Activated naive CD8-positive, alpha-beta T cell treated with anti-CD3 and anti-CD28 coated beads, Interleukin-2, amount 50 U/mL, for 16 hours (primary cell): Measurements from ENCODE around the gene RLN3.
"Not testable (repeated sequence)": the region's sequence is repeated elsewhere in the genome, so short reads cannot be mapped to it uniquely, and the experiment has no call there.

Source experiments
- DNase-seq: peaks from one replicate; pipeline ENCODE4 v3.0.0-alpha.2; 2020; ENCODE audit warnings: low read depth, low spot score

The RLN3 gene

DNA sequence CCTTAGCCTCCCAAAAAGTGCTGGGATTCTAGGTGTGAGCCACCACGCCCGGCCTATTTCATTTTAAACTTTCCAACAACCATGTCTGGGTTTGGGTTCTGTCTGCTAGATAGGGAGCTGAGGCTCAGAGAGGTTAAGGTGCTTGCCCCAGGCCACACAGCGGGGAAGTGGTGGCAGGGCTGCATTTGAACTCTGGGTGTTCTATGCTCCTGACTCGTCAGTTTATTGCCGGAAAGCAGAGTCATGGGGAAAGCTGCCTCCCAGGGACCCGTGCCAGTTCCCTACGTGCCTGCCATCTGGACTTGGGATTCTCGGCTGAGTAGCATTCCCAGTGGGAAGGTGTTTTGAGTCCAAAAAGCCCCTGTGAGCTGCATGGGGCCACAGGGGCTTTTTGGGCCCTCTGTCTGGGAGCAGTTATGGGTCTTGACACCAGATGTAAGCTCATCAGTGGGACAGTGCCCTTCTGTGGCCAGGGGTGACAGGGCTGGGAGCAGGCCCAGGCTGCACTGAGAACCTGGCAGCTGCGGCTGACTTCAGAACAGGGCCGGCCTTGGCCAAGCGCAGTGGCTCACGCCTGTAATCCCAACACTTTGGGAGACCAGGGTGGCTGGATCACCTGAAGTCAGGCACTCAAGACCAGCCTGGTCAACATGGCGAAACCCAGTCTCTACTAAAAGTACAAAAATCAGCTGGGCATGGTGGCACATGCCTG, 32.8 kb upstream of the RLN3 start:
- DNase-seq: no peak

DNA sequence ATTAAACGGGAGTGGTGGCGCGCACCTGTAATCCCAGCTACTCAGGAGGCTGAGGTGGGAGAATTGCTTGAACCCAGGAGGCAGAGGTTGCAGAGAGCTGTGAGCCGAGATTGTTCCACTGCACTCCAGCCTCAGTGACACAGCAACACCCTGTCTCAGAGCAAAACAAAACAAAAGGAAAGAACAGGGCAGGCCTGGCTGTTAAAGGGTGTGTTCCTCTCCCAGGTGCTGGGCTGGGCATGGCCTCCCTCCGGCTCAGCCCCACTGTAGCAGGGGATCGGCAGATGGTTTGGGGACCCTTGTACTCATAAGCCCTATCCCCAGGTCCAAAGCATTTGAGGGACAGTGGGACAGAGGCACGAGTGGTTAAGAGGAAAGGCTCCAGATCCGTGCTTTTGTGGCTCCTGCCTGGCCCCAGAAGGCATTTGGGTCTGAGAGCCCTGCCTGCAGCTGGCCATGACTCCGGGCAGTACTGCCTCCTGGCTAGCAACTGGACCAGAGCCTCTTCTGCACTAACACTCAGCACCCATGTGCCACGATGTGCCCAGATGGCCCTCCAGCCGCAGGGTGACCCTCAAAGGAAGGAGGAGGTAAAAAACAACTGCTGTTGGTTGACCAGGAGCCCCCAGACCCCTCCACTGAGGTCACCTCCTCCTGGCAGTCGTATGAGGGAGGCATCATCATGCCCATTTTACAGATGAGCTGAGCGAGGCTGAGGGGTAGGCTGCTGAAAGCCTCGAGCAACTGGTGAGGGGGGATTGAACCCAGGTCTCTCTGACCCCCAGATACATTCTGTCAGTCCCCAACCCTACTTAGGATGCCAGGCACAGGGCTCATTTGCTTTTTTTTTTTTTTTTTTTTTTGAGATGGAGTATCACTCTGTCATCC, 31.8 kb upstream of the RLN3 start:
- DNase-seq: no peak

DNA sequence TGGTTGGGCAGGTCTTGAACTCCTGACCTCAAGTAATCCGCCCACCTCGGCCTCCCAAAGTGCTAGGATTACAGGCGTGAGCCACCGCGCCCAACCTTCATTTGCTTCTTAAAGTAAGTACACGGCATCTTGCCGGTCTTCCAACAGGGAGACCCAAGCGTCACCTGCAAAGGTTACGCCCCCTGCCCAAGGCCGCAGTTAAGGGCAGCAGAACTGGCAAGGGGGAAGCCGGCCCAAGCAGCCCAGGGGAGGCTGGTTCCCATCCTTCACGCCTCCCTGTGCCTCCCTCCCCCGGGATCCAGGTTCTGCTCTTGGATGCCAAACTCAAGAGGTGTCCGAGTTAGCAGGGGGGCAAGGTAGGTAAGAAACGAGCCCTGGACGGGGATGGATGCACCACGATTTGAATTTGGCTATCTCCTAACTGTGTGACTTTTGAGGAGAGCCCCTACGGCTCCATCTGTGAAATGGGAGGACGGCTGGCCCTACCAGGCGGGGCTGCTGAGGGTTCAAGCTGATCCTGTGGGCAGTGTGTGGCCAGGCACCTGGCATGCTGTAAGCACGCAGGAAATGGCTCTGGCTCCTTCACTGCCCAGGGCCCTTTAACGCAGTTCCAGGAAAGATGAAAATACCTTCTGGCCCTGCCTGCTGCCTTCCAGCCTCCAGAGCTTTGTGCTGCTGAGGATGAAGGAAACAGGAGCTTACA, 30.9 kb upstream of the RLN3 start:
- DNase-seq: no peak

DNA sequence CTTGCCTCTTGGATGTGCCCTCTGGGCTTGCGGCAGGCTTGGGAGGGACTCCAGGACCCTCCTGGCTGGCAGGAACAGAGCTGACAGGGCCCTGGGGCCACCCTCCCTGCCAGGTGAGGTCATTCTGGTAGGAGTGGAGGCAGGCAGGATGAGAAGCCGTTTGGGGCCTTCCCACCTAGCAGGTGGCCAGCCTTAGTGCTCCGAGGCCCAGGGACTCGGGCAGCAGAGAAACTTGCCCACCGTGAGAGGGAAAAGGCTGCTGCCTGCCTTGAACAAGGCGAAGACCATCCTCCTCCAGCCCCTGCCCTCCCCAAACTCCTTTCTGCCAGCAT, 30.4 kb upstream of the RLN3 start:
- no peak for DNase-seq

DNA sequence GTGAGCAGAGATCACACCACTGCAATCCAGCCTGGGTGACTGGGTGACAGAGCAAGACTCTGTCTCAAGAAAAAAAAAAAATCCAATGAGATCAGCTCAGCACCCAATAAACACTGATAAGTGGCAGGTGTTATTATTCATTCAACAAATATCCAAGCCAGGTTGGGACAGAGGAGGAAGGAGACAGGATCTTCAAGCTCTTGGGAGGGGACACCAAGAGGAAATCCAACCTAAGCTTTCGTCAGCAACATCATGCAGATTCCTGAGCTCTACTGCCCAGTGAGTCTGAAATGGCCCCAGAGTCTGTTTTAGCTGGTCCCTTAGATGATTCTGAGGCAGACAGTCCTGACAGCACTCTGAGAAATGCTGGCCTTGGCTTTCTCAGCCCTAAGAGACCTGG, 29.5 kb upstream of the RLN3 start:
- DNase-seq: no peak

DNA sequence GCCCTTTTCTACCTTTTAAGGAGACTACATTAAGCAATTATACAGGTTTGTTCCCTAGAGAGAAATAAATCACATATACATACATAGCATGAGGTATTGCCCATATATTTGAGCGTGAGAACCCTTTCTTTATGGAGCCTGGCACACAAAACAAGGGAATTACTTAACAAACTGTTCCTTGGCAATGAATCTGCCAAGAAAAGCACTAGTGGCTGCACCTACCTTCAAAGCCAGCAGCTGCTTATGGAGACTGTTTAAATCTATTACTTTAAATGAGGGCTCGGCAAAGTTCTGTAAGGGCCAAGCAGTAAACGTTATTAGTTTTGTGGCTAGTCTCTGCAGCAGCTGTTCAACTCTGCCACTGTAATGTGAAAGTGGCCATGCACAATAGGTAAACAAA, 28.9 kb upstream of the RLN3 start:
- DNase-seq: no peak

DNA sequence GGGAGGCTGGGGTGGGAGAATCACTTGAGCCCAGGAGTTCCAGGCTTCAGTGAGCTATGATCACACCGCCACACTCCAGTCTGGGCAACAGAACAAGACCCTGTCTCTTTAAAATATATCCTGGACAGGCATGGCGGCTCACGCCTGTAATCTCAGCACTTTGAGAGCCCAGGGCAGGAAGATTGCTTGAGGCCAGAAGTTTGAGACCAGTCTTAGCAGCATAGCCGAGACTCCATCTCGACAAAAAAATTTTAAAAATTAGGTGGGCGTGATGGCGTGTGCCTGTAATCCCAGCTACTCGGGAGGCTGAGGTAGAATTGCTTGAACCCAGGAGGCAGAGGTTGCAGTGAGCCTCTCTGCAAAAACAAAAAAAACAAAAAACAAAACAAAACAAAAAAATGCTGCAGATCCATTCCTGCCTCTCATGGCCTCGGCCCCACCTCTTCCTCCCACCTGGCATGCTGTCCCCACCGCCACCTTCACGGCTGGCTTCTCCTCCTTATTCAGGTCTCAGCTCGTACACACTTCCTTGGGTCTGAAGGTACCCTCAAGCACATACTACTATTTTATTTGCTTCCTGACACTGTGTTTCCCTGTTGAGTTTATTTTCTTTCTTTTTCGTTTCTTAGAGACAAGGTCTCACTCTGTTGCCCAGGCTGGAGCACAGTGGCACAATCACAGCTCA, 27.1 kb upstream of the RLN3 start:
- no peak for DNase-seq

DNA sequence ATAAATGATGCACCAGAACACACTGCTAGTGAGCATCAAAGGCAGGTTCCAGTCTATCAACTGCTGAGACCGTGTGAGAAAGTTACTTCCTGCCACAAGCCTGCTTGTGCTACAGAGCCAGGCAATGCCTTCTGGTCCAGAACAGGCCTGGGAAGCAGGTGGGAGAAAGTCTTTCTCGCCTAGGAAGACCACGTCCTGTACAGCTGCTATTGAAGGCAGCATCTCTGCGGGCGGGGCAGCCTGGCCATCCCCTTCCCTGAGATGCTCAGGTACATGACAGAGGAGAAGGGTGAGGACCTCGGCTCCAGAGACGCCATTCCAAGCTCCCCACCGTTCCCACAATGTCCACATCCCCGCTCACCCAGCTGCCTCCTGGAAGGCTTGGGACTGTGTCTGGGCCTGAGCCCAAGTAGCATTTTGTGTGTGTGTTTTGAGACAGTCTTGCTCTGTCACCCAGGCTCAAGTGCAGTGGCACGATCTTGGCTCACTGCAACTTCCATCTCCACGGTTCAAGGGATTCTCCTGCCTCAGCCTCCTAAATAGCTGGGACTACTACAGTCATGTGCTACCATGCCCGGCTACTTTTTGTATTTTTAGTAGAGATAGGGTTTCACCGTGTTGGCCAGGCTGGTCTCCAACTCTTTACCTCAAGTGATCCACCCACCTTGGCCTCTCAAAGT, 25.2 kb upstream of the RLN3 start:
- no peak for DNase-seq

DNA sequence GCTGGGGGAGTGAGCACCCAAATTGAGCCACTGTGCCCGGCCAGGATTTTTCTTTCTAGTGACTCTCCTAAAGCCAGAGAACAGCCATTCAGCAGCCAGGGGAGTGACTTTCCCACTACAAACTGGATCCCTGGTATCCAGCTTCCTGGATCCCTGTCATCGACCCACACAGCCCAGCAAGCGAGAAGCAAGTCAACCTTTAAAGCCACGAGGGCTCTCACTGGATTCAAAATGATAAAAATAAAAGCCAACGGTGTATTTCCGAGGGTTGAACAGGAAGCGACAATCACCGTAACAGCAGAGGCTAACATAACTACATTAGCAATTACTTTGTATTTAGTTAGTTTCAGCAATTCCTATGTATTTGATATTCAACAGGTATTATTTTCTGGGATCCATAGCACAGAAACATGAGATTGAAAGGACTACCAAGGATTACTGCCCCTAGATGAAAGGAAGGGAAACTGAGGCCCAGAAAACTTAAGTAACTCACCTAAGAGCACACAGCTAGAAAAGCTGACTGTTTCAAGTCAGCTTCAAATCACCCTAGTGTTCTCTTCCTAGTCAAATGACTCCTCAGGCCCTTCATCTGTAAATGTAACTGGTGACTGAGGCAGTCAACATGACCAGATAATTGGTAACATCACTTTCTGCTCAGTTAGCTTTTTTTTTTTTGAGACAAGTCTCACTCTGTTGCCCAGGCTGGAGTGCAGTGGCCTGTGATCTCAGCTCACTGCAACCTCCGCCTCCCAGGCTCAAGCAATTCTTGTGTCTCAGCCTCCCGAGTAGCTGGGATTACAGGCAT, 24.5 kb upstream of the RLN3 start:
- DNase-seq: no peak

DNA sequence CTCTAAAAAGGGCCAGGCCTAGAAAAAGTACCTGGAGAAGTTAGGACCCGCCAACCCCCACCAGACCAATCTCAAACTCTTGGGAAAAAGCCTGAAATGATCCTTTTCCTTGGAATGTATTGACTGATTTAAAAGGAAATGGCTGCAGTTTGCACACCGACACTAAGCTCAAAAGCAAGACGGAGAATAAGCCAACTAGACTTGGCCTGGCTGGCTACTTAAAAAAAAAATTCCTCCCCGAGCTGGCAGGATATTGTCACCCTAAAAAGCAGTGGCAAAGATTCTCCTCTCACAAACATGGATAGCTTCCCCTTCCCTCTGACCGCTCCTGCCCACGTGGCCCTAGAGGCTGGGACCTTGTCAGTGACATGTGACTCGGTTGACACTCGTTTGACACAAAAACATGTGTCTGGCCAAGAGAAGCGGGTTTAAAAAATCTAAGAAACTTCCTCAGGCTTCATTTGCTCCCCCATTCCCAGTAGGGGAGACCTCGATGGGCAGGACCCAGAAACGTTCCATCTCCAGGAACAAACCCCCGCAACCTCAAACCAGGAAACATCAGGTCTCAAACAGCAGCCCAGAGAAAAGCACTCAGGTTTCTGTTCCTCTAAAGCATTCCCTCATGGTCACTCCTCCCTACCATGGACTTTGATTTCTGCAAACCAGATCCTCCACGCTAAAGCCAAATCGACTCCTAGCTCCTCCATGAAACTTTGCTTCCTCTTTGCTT, 23.2 kb upstream of the RLN3 start:
- no peak for DNase-seq

DNA sequence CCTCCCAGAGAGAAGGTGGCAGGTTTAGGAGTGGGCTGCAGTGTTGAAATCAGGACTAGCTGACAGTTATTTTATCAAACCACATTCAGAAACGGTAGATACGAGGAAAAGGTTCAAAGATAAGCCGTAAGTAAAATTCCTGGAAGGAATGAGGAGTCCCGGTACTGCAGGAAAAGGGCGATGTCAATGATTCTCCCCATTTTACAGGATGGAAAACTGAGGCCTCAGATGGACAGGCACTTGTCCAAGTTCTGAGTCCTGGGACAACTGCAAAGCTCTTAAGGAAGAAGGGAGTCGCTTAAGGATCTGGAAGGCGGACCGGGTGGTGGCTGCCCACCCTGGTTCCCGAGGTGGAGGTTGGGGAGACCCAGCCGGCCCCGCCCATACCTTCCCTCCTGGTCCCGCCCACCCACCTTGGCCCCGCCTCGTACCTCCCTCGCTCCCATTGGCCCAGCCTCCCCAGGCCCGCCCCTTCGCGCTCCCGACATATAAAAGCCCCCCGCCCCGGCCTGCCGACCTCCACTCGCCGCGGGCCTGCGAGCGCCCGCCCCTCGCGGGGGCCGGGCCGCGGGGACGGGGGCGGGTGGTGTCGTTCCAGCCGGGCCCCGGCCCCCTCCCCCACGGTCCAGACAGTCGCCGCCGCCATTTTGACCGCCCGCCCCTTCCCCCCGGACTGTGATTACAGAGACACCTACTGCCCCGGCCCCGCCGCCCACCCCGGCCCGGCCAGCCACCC, 22.4 kb upstream of the RLN3 start:
- DNase-seq: peak; percentile 73

DNA sequence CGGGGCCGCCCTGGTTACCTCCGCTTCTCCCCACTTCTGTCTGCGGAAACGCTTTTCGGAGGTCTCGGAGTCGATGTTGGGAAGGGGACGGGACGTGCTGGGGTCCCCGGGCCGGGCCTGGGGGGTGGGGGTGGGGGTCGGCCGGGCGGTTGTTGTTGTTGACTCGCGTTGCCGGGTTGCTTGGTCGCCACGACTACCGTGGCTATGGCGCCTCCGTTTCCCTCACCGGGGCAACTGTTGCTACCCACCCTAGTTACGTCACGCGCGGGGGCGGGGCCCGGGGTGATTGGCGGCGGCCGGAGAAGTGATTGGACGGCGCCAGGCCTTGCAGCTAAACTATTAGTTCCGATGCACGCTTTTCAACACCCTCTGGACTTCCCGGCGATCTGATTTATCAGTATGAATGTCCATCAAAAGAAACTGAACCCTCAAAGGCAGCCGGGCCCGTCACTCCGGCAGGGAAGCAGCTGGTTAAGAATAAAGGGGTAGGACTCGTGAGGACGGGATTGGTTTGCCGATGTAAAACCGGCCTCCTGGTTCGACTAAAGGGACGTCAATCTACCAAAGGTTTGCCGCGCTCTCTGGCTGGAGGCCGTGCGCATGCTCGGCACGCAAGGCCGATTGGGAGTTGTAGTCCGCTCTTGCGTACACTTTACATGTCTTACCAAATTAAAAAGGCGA, 21.7 kb upstream of the RLN3 start, which contains the start of gene RFX1:
Gene RFX1 (minus strand): TSS at position 236 of the 681 bp plus-strand sequence. CDS start 12,477 bp downstream, outside the sequence.
- peak; percentile 99 for DNase-seq

DNA sequence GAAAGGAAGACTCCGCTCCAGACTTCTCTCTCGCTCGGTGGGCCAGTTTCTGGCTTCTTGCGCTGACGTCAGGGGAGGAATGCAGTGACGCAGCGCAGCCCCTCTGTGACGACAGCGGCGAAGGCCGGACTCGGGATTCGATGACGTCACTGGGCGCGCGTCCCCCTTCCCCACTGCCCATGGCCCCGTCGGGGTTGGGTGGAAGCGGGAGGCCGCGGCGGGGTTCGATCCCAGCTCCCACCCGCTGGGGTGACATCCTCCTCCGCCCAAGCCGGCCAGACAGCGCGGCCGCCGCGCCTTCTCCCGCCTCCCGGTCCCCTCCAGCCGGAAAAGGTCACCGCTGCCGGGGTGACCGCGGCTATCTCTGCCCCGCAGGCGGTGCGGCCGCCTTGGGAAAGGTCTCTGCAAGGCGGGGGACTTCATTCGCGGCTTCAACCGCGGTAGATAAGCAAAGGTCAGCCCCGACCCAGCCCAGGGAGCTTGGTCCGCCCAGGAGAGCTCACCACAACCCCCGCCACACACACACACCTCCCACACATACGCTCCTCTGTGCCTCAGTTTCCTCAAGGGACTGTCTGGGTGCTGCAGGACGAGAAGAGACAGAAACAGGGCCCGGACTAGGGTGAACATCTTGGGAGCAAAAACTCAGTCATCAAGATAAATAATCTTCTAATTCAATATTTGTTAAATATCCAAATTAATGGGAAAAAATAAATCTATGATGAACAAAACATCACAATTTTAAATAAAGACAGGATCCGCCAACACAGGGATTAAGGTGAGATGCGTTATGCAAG, 21.0 kb upstream of the RLN3 start:
- DNase-seq: no peak

DNA sequence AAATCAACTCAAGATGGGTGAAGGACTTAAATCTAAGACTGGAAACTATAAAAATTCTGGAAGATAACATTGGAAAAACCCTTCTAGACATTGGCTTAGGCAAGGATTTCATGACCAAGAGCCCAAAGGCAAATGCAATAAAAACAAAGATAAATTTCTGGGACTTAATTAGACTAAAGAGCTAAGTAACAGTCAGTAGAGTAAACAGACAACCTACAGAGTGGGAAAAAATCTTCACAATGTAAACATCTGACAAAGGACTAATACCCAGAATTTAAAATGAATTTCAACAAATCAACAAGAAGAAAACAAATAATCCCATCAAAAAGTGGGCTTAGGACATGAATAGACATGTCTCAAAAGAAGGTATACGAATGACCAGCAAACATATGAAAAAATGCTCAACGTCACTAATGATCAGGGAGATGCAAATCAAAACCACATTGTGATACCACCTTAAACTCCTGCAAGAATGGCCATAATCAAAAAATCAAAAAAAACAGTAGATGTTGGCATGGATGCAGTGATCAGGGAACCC, 15.5 kb upstream of the RLN3 start:
- DNase-seq: no peak

DNA sequence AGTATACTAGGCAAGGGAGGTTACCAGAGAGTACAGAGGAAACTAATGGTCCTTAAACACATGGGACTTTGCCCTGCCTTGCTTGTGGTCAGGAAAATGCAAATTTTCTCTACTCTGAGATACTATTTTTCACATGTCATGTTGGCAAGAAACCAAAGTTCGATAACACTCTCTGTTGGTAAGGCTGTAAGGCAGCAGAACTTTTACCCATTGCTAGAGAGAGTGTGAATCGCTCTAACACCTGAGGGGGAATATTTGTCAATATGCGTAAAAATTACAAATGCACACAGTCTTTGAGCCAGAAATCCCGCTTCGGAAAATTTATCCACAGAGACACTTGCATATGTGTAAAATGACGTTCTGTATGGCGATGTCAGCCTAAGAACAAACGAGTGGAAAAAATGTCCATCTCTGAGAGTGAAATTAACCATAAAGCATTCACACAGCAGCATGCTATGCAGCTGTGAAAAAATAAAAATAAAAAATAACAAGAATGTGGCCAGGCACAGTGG, 12.4 kb upstream of the RLN3 start:
- DNase-seq: no peak

DNA sequence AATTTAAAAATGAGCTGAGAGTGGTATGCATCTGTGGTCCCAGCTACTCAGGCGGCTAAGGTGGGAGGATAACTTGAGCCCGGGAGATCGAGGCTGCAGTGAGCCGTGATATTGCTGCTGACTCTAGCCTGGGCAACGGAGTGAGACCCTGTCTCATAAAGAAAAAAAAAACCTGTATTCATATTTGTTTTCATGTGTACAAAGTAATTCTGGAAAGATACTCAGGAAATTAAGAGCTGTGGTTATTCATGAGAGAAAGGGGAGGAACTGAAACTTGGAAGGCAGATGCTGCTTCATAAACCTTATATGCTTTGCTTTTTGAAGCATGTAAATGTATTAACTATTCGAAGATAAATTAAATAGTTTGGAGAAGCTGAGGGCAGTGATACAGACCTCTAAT, 8.8 kb upstream of the RLN3 start:
- DNase-seq: no peak

DNA sequence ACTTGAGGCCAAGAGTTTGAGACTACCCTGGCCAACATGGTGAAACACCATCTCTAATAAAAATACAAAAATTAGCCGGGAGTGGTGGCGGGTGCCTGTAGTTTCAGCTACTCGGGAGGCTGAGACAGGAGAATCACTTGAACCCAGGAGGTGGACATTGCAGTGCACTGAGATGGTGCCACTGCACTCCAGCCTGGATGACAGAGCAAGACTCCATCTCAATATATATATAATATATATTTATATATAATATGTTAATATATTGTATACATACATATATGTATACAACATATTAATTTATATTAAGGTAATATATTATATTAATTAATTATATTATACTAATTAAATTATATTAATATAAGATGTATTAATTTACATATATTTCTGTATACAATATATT, 8.2 kb upstream of the RLN3 start:
- DNase-seq: not testable (repeated sequence)
